GM12865 (cell line): ENCODE measurements around the gene TDRD15.
"Not testable (repeated sequence)": the region's sequence is repeated elsewhere in the genome, so short reads cannot be mapped to it uniquely, and the experiment has no call there.

ENCODE experiments used
- DNase-seq: peaks from one replicate; pipeline ENCODE4 v3.0.0; 2010; ENCODE audit warnings: low read depth
- H3K4me3 ChIP-seq: 2 replicates; pipeline ENCODE4 v1.5.1; 2011; ENCODE audit warnings: mild to moderate bottlenecking, low read depth, low read length, control low read depth
- CTCF ChIP-seq: IDR thresholded peaks from 2 replicates; pipeline ENCODE4 v1.5.1; 2011; ENCODE audit warnings: low read length, control low read depth, low read depth, inconsistent platforms; ENCODE audit not compliant: insufficient read depth; ENCODE audit errors: missing control alignments

The TDRD15 gene

GRCh38 chr2:21135585-21135984 lies 11.8 kb downstream of the TDRD15 start:
- no peak overlapping the region for H3K4me3 ChIP-seq
- TF ChIP-seq CTCF, result no peak
- no peak for DNase-seq

GRCh38 chr2:21142149-21142548 lies 18.4 kb downstream of the TDRD15 start:
- no peak for DNase-seq
- H3K4me3 ChIP-seq, result no peak overlapping the region
- no peak for TF ChIP-seq CTCF

GRCh38 chr2:21146638-21147037 lies 22.9 kb downstream of the TDRD15 start:
- DNase-seq, result no peak
- no peak overlapping the region for H3K4me3 ChIP-seq
- TF ChIP-seq CTCF, result no peak

- DNase-seq, result no peak
- H3K4me3 ChIP-seq, result no peak overlapping the region
- TF ChIP-seq CTCF, result no peak
Measured at GRCh38 chr2:21148718-21149117, 24.9 kb downstream of the TDRD15 start.

GRCh38 chr2:21151234-21151633 lies 27.5 kb downstream of the TDRD15 start:
- DNase-seq, H3K4me3 ChIP-seq: not testable (repeated sequence)

- no peak for TF ChIP-seq CTCF
- H3K4me3 ChIP-seq, result no peak overlapping the region
- no peak for DNase-seq
Measured at GRCh38 chr2:21155365-21156136, 31.8 kb downstream of the TDRD15 start.

- no peak for TF ChIP-seq CTCF
- DNase-seq, result no peak
- H3K4me3 ChIP-seq, result no peak overlapping the region
Measured at GRCh38 chr2:21161122-21161521, 37.4 kb downstream of the TDRD15 start.
